HEK293 (cell line): Measurements from ENCODE around the gene NABP2.

Source experiments
- CTCF ChIA-PET: fragments of 350-600 bp; formaldehyde crosslinking; extraction: SDS; loops from one replicate; lab custom pipeline; 2021; ENCODE audit warnings: antibody characterized with exemption; lab: Yijun Ruan, JAX
- POLR2A ChIA-PET: fragments of 300-600 bp; formaldehyde crosslinking; extraction: SDS; loops from one replicate; lab custom pipeline; 2020; ENCODE audit warnings: antibody characterized with exemption, inconsistent platforms; lab: Yijun Ruan, JAX
- H3K27ac ChIP-seq: fragments of 200-500 bp; sonication (Bioruptor generic); 2 replicates; pipeline ENCODE4 v1.5.1; 2014; ENCODE audit warnings: low read depth, low read length, control low read depth, inconsistent platforms; ENCODE audit errors: extremely low read depth
- H3K36me3 ChIP-seq, 2 experiments: fragments of 200-500 bp in 1 of 2; sonication (Bioruptor generic) in 1 of 2; 1 replicate in 1 of 2; 2 replicates in 1 of 2; pipeline ENCODE4 v1.5.1; 2014 to 2017; ENCODE audit warnings: inconsistent platforms in 2 of 2, low read length in 2 of 2; ENCODE audit not compliant: control insufficient read depth in 2 of 2, insufficient read depth in 1 of 2
- H3K4me1 ChIP-seq: fragments of 200-500 bp; sonication (Bioruptor generic); 2 replicates; pipeline ENCODE4 v1.5.1; 2014; ENCODE audit warnings: mild to moderate bottlenecking, low read length, inconsistent platforms; ENCODE audit not compliant: control insufficient read depth, insufficient read depth
- H3K4me3 ChIP-seq: 2 replicates; pipeline ENCODE4 v1.5.1; 2011; ENCODE audit warnings: low read depth, mild to moderate bottlenecking, control low read depth, low read length, moderate library complexity
- H3K9me3 ChIP-seq: fragments of 200-500 bp; sonication (Bioruptor generic); 2 replicates; pipeline ENCODE4 v1.5.1; 2014; ENCODE audit warnings: low read depth, low read length, inconsistent platforms; ENCODE audit not compliant: control insufficient read depth, insufficient read depth
- GLI2 ChIP-seq: fragments of 450-650 bp; formaldehyde crosslinking; IDR thresholded peaks from 2 replicates; pipeline ENCODE4; 2017; ENCODE audit warnings: missing biosample characterization, missing genetic modification characterization, low read depth, borderline replicate concordance
- MYNN ChIP-seq: fragments of 450-650 bp; formaldehyde crosslinking; IDR thresholded peaks from 2 replicates; pipeline ENCODE4 v1.5.1; 2016; ENCODE audit warnings: missing biosample characterization, missing genetic modification characterization, borderline replicate concordance
- REPIN1 ChIP-seq: fragments of 450-650 bp; formaldehyde crosslinking; IDR thresholded peaks from 2 replicates; pipeline ENCODE4 v1.5.1; 2017; ENCODE audit warnings: missing biosample characterization, missing genetic modification characterization, low read depth
- SCRT2 ChIP-seq: fragments of 450-650 bp; formaldehyde crosslinking; IDR thresholded peaks from 2 replicates; pipeline ENCODE4 v1.5.1; 2016; ENCODE audit warnings: missing biosample characterization, missing genetic modification characterization
- ZIC2 ChIP-seq: fragments of 450-650 bp; formaldehyde crosslinking; IDR thresholded peaks from 2 replicates; pipeline ENCODE4 v1.5.1; 2016; ENCODE audit warnings: missing biosample characterization, missing genetic modification characterization
- ZNF112 ChIP-seq: fragments of 450-650 bp; formaldehyde crosslinking; IDR thresholded peaks from 2 replicates; pipeline ENCODE4 v1.5.0; 2017; ENCODE audit warnings: missing biosample characterization, missing genetic modification characterization
- ZNF302 ChIP-seq: fragments of 450-650 bp; formaldehyde crosslinking; IDR thresholded peaks from 2 replicates; pipeline ENCODE4 v1.5.1; 2016; ENCODE audit warnings: missing biosample characterization, missing genetic modification characterization, low read depth
- ZNF366 ChIP-seq: fragments of 450-650 bp; formaldehyde crosslinking; conservative IDR thresholded peaks from 2 replicates; pipeline ENCODE4 v1.5.1; 2016; ENCODE audit warnings: missing biosample characterization, missing genetic modification characterization
- ZNF501 ChIP-seq: fragments of 450-650 bp; formaldehyde crosslinking; IDR thresholded peaks from 2 replicates; pipeline ENCODE4 v1.5.1; 2016; ENCODE audit warnings: missing biosample characterization, missing genetic modification characterization
- ZNF571 ChIP-seq: fragments of 450-650 bp; formaldehyde crosslinking; IDR thresholded peaks from 2 replicates; pipeline ENCODE4 v1.5.0; 2017; ENCODE audit warnings: missing biosample characterization, missing genetic modification characterization
- ZNF600 ChIP-seq: fragments of 450-650 bp; formaldehyde crosslinking; IDR thresholded peaks from 2 replicates; pipeline ENCODE4 v1.5.1; 2016; ENCODE audit warnings: missing biosample characterization, missing genetic modification characterization
- ZNF707 ChIP-seq: fragments of 450-650 bp; formaldehyde crosslinking; IDR thresholded peaks from 2 replicates; pipeline ENCODE4 v1.5.1; 2016; ENCODE audit warnings: missing biosample characterization, missing genetic modification characterization
- ZNF777 ChIP-seq: fragments of 450-650 bp; formaldehyde crosslinking; IDR thresholded peaks from 2 replicates; pipeline ENCODE4 v1.5.1; 2017; ENCODE audit warnings: missing biosample characterization, missing genetic modification characterization, borderline replicate concordance
- ZNF792 ChIP-seq: fragments of 450-650 bp; formaldehyde crosslinking; IDR thresholded peaks from 2 replicates; pipeline ENCODE4 v1.5.1; 2016; ENCODE audit warnings: missing biosample characterization, missing genetic modification characterization
- ZXDB ChIP-seq: fragments of 450-650 bp; formaldehyde crosslinking; IDR thresholded peaks from 2 replicates; pipeline ENCODE4 v1.5.1; 2016; ENCODE audit warnings: missing biosample characterization, missing genetic modification characterization
- TF ChIP-seq, protein P1 (sequence below): fragments of 450-650 bp; formaldehyde crosslinking; IDR thresholded peaks from 2 replicates; pipeline ENCODE4 v1.5.1; 2016; ENCODE audit warnings: missing biosample characterization, missing genetic modification characterization
- TF ChIP-seq, protein P2 (sequence below): fragments of 450-650 bp; formaldehyde crosslinking; IDR thresholded peaks from 2 replicates; pipeline ENCODE4 v1.5.1; 2017; ENCODE audit warnings: missing biosample characterization, missing genetic modification characterization

Gene NABP2

DNA sequence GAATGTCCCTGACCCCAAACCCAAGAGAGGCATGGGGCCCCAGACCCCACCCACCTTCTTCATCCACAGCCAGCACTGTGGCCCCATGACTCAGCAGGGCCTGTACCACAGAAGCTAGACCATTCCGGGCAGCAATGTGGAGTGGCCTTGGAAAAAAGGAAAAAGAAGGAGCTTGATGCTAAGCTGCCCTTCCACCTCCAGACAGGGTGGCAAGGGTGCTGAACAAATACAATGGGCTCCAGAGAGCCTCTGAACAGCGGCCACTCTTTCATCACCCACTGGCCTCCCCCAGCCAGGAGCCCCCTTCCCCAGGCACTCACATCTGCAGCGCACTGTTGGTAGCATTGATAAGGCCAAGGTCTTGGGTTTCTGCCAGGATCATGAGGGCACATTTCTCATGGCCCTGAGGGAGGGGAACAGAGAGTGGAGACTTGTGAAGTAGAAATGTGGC is 19.6 kb downstream of the NABP2 start:
- Histone ChIP-seq H3K27ac (no peak overlapping the region), H3K4me3 (no peak overlapping the region), H3K36me3 (peaks cover 18 to 92% of the 10 kb centered on the region in 2 experiments; a peak in 2 of 3 replicates), H3K9me3 (no peaks in the 10 kb centered on the region), H3K4me1 (no peaks in the 10 kb centered on the region)
- CTCF ChIA-PET: no interaction called here
- POLR2A ChIA-PET: interaction anchor here (0.7 kb wide), 1 partner anchor 13 kb away, joined by 3 read pairs; no protein-coding TSS in a partner anchor
- TF ChIP-seq ZNF777 (tag by site-specific recombination) (no peak), ZIC2 (tag by site-specific recombination) (peak; percentile 83)
- TF ChIP-seq, protein P1, sequence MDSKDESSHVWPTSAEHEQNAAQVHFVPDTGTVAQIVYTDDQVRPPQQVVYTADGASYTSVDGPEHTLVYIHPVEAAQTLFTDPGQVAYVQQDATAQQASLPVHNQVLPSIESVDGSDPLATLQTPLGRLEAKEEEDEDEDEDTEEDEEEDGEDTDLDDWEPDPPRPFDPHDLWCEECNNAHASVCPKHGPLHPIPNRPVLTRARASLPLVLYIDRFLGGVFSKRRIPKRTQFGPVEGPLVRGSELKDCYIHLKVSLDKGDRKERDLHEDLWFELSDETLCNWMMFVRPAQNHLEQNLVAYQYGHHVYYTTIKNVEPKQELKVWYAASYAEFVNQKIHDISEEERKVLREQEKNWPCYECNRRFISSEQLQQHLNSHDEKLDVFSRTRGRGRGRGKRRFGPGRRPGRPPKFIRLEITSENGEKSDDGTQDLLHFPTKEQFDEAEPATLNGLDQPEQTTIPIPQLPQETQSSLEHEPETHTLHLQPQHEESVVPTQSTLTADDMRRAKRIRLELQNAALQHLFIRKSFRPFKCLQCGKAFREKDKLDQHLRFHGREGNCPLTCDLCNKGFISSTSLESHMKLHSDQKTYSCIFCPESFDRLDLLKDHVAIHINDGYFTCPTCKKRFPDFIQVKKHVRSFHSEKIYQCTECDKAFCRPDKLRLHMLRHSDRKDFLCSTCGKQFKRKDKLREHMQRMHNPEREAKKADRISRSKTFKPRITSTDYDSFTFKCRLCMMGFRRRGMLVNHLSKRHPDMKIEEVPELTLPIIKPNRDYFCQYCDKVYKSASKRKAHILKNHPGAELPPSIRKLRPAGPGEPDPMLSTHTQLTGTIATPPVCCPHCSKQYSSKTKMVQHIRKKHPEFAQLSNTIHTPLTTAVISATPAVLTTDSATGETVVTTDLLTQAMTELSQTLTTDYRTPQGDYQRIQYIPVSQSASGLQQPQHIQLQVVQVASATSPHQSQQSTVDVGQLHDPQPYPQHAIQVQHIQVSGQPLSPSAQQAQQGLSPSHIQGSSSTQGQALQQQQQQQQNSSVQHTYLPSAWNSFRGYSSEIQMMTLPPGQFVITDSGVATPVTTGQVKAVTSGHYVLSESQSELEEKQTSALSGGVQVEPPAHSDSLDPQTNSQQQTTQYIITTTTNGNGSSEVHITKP: peak; percentile 38; the same call in 1 of the 2 replicates

DNA sequence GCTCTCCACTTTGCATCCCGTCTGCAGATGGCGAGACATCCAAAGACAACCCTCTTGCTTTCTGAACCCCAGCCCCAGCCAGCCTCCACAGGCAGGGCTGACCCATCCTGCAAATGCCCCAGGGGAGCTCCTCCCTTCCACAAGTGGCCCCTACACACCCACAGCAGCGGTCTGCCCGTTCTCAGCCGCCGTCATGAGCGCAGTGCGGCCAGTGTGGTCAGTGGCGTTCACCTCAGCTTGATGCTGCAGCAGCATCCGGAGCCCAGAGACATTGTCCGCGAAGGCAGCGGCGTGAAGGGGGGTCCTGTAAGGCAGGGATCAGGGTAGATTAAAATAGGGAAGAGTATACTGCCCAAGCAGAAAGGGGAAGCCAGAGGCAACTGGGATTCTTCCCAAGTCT is 20.4 kb downstream of the NABP2 start:
- peaks cover 23 to 90% of the 10 kb centered on the region in 2 experiments; a peak in 2 of 3 replicates for H3K36me3 ChIP-seq
- POLR2A ChIA-PET: interaction anchor here (1.2 to 1.7 kb wide), 2 partner anchors 13 to 23 kb away, joined by 4 to 6 read pairs; partner anchors contain the start of gene RNF41

DNA sequence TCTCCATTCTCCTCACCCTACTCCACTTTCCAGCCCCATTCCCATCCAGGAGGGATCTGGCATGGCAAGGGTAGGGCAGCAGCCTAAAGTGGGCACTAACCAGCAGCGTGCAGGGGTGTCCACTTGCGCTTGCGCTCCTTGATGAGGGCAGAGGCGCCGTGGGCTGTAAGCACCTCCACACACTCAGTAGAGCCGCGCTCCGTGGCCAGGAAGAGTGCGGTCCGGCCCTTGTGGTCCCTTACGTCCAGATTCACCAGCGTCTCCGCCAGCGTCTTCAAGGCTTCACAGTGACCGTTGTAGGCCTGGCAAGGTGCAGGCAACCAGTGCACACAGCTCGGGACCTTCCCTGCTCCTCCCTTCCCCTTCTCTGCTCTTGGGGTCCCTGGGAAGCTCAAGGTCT is 23.8 kb downstream of the NABP2 start:
- Histone ChIP-seq H3K27ac (no peak overlapping the region), H3K36me3 (peaks cover 53 to 85% of the 10 kb centered on the region in 2 experiments), H3K9me3 (no peaks in the 10 kb centered on the region), H3K4me1 (no peaks in the 10 kb centered on the region)
- CTCF ChIA-PET: interaction anchor here (0.8 to 1.3 kb wide), 2 partner anchors 14 to 40 kb away, joined by 3 to 7 read pairs; no protein-coding TSS in a partner anchor
- POLR2A ChIA-PET: interaction anchor here (0.6 to 1.6 kb wide), 4 partner anchors 10 to 48 kb away, joined by 3 to 5 read pairs (median 4); partner anchors contain the start of gene ANKRD52
- TF ChIP-seq ZNF600 (tag by site-specific recombination) (0 out of 2 replicates have a peak, but pooled peaks have one; percentile 23), ZNF366 (tag by site-specific recombination) (no peak)
- TF ChIP-seq, all 188 proteins: peak for 1
- no peak overlapping the region for H3K4me3 ChIP-seq

More for the DNA sequence above, 20.4 kb downstream of the NABP2 start:
- CTCF ChIA-PET: interaction anchor here (0.6 to 0.9 kb wide), 2 partner anchors 13 to 42 kb away, joined by 4 read pairs; partner anchors contain the start of gene ANKRD52
- no peak overlapping the region for H3K4me3 ChIP-seq
- no peaks in the 10 kb centered on the region for H3K9me3 ChIP-seq
- TF ChIP-seq ZNF302 (tag by site-specific recombination): no peak
- TF ChIP-seq, protein P1: 0 out of 2 replicates have a peak, but pooled peaks have one; percentile 40
- no peaks in the 10 kb centered on the region for H3K4me1 ChIP-seq
- H3K27ac ChIP-seq: no peak overlapping the region

DNA sequence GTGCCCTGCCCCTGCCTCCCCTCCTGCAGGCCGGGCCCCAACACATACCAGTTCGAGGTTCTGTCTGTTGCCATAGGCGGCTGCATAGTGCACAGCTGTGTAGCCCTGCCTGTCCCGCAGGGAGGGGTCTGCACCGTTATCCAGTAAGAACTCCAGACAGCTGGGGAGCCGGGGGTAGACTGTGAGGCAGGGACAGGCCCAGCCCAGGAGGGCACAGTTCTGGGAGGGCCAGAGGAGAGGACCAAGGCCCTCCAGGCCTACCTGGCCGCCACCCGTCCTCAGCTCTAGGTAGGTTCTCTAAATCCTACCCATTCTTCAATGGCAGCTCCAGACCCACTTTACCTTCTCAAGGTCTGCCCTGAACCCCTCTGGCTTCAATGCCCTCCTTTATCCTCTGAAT is 24.6 kb downstream of the NABP2 start:
- ChIA-PET POLR2A (interaction anchor here (0.5 to 1.6 kb wide), 4 partner anchors 9 to 27 kb away, joined by 3 to 7 read pairs (median 4); partner anchors contain the start of genes ANKRD52 and RNF41), CTCF (interaction anchor here (1.3 kb wide), 1 partner anchor 41 kb away, joined by 7 read pairs; no protein-coding TSS in a partner anchor)
- Histone ChIP-seq H3K27ac (peak overlapping the region; percentile 37; the same call in 1 of the 2 replicates), H3K4me3 (no peak overlapping the region), H3K4me1 (no peaks in the 10 kb centered on the region), H3K36me3 (peaks cover 58 to 85% of the 10 kb centered on the region in 2 experiments), H3K9me3 (no peaks in the 10 kb centered on the region)
- no peak for TF ChIP-seq SCRT2 (tag by site-specific recombination)
- no peak for TF ChIP-seq GLI2 (tag by site-specific recombination)
- TF ChIP-seq REPIN1 (tag by site-specific recombination): no peak
- TF ChIP-seq ZNF707: no peak
- TF ChIP-seq ZNF792 (tag by site-specific recombination): no peak
- TF ChIP-seq, protein P2, sequence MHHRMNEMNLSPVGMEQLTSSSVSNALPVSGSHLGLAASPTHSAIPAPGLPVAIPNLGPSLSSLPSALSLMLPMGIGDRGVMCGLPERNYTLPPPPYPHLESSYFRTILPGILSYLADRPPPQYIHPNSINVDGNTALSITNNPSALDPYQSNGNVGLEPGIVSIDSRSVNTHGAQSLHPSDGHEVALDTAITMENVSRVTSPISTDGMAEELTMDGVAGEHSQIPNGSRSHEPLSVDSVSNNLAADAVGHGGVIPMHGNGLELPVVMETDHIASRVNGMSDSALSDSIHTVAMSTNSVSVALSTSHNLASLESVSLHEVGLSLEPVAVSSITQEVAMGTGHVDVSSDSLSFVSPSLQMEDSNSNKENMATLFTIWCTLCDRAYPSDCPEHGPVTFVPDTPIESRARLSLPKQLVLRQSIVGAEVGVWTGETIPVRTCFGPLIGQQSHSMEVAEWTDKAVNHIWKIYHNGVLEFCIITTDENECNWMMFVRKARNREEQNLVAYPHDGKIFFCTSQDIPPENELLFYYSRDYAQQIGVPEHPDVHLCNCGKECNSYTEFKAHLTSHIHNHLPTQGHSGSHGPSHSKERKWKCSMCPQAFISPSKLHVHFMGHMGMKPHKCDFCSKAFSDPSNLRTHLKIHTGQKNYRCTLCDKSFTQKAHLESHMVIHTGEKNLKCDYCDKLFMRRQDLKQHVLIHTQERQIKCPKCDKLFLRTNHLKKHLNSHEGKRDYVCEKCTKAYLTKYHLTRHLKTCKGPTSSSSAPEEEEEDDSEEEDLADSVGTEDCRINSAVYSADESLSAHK (tag by site-specific recombination): no peak
- no peak for TF ChIP-seq ZXDB (tag by site-specific recombination)
- TF ChIP-seq MYNN (tag by site-specific recombination): no peak
- TF ChIP-seq ZNF112 (tag by site-specific recombination): no peak
- no peak for TF ChIP-seq ZNF501
- TF ChIP-seq ZNF571 (tag by site-specific recombination): no peak
